Omental fat pad (tissue), 4 donors: ENCODE results near the gene CDC25C. TPM values are rescaled to one million over a fixed set of nuclear protein-coding genes. Genes with fewer than 3 reads are reported as not detected.

Source experiments
- ATAC-seq: fragments of 150-250 bp; one replicate; pipeline ENCODE4 v1.9.1; 2016; ENCODE audit warnings: mild to moderate bottlenecking, moderate library complexity; ENCODE audit not compliant: low FRiP score
- DNase-seq: peaks from one replicate; pipeline ENCODE4 v3.0.0-alpha.2; 2019; ENCODE audit warnings: low spot score
- total RNA-seq, 4 donors: library from RNA; depleted of rRNA; stranded (reverse); fragments of >200 nt; gene quantifications; one replicate each; pipeline ENCODE4 v1.1.0, GENCODE V29; 2016
- TF ChIP-seq, protein P1 (sequence below), 3 donors: fragments of 450-650 bp; IDR thresholded peaks; one replicate each; pipeline ENCODE4 v1.5.1; 2016 to 2017; ENCODE audit warnings: antibody characterized with exemption in 3 of 3, mild to moderate bottlenecking in 3 of 3, moderate library complexity in 2 of 3

The CDC25C gene
- total RNA-seq, 4 donors from 2014 or later, result 0.56 to 0.72 TPM; not detected in 2

DNA sequence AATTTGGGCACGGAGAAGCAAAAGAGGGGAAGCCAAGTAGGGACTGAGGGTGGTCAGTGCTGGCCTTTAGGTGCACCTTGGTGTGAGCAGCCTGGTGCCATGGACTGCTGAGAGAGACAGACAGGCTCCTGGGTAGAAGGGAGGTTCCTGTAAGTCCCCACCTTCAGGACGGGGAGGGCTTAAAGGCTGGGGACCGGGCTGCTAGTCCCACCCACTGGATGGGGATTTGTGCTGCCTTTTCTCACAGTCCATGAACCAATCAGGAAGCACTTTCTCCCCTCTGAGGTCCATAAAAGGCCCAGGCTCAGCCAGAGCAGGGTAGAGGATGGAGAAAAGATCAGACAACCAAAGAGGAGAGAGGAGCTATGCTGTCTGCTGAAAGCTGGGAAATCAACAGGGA, 15.2 kb downstream of the CDC25C start:
- ATAC-seq (no peak), DNase-seq (no peak)
- TF ChIP-seq, protein P1, sequence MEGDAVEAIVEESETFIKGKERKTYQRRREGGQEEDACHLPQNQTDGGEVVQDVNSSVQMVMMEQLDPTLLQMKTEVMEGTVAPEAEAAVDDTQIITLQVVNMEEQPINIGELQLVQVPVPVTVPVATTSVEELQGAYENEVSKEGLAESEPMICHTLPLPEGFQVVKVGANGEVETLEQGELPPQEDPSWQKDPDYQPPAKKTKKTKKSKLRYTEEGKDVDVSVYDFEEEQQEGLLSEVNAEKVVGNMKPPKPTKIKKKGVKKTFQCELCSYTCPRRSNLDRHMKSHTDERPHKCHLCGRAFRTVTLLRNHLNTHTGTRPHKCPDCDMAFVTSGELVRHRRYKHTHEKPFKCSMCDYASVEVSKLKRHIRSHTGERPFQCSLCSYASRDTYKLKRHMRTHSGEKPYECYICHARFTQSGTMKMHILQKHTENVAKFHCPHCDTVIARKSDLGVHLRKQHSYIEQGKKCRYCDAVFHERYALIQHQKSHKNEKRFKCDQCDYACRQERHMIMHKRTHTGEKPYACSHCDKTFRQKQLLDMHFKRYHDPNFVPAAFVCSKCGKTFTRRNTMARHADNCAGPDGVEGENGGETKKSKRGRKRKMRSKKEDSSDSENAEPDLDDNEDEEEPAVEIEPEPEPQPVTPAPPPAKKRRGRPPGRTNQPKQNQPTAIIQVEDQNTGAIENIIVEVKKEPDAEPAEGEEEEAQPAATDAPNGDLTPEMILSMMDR (IDR thresholded peaks at IDR 0.05), result no peak

DNA sequence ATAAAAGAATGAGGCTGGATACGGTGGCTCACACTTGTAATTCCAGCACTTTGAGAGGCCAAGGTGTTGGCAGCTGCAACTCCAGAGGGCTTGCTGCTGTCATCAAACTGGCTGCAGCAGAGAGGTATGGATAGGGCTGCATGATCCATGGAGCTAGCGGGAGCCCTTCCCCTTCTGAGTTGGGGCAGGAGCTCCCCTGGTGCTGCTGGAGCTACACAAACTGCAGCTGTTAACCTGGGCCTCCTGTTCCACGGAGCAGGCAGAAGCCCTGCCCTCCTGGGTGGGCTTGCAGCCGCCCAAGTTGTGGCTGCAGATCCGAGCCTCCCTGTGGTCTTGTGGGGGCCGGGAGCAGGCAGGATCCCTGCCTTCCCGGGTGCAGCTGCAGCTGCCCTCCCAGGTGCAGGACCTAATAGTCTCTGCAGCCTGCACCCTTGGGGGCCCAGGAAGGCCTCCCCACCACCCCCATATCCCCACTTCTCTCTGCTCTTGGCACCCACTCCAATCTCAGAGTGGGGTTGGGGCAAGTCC, 15.8 kb downstream of the CDC25C start:
- TF ChIP-seq, protein P1 (IDR thresholded peaks at IDR 0.05), result no peak
- ATAC-seq (no peak), DNase-seq (no peak)

DNA sequence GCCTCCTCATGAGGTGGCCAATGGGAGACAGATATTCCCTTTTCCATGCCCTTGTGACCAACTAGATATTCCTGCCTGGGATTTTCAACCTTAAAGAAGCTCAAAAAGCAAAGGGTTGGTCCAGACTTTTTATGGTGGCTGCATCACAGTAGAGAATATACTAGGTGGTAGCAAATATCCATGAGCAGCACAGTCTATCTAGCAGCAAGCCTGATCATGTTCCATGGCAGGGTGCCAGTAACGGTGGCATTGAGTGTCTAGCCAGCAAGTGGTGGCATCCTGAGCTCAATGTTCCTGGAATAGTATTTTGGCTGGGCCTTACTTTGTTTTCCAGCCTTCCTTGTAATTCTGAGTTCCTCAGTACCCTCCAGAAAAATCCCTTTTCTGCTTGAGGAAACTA, 25.8 kb downstream of the CDC25C start:
- no peak for DNase-seq
- TF ChIP-seq, protein P1 (IDR thresholded peaks at IDR 0.05), result no peak
- ATAC-seq, result no peak

DNA sequence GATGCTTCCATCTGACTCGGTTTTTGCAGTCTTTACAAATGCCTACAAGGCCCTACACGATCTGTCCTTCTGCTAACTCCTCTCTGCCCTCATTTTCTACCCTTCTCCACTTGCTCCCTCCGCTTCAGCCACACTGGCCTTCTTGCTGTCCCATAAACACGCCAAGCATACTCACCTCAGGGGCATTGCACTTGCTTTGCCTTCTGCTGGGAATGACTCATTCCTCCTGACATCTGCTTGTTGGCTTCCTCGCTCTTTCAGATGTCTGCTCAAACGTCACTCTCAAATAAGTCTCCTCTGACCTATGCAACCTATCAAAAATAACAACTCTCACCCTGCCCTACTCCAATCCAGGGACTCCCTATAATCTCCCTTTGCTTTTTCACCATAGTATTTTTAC, 28.2 kb downstream of the CDC25C start:
- ATAC-seq, result no peak

DNA sequence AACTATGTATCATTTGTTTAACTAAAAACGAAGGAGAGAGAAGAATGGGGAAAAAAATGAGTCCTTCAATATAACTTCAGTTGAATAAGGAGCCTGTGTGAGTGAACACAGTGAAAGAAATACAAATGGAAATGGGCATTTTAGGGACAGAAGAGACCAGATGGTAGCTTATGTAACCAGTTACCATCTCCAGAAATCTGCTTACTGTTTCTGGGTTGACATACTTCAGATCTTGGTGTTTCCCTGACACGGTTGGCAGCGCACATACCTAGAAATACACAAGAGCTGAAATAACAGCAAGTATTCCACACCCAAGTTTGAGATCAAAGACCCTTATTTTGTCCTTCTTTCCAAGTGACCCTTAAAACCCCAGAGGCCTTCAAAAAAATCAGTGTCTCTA, 42.3 kb downstream of the CDC25C start:
- DNase-seq (no peak), ATAC-seq (no peak)
- TF ChIP-seq, protein P1 (IDR thresholded peaks at IDR 0.05), result no peak

More for the DNA sequence above, 28.2 kb downstream of the CDC25C start:
- DNase-seq, result no peak
- TF ChIP-seq, protein P1 (IDR thresholded peaks at IDR 0.05), result no peak

DNA sequence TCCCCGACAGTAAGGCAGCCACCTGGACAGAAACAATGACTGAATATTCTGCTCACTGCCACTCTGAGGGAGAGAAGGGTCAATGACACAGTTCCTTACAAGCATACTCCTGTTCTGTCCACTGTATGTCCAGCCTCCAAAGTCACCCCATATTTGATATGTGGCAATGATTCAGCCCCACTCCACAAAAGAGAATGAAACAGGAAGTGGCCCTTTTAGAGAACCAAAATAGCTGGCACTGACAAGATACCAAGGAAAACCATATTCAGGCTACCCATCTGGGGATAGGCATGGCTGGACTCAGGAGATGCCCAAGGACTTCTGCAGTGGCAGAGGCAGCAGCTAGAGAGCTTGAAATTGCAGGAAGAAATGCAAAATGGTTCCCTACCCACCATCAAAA, 44.4 kb downstream of the CDC25C start:
- ATAC-seq (no peak), DNase-seq (no peak)

More for the DNA sequence above, 44.4 kb downstream of the CDC25C start:
- TF ChIP-seq, protein P1 (IDR thresholded peaks at IDR 0.05), result no peak
